Gastrocnemius medialis (tissue), 4 donors: Measurements from ENCODE around the gene RELT.

Experiments used
- CTCF ChIP-seq, 5 experiments: fragments of 450-650 bp in 3 of 5; fragments of 200-600 bp in 2 of 5; sonication (generic) in 2 of 5; IDR thresholded peaks in 4 of 5; conservative IDR thresholded peaks in 1 of 5; 1 replicate in 4 of 5; 2 replicates in 1 of 5; pipeline ENCODE4 v1.5.1; 2016 to 2019; ENCODE audit warnings: antibody characterized with exemption in 5 of 5, mild to moderate bottlenecking in 3 of 5, moderate library complexity in 3 of 5
- POLR2A ChIP-seq, 2 donors: fragments of 450-650 bp; IDR thresholded peaks; one replicate each; pipeline ENCODE4 v1.6.1; 2017; ENCODE audit warnings: antibody characterized with exemption in 2 of 2, mild to moderate bottlenecking in 2 of 2, moderate library complexity in 2 of 2

GRCh38 chr11:73405146-73405510, 28.9 kb downstream of the RELT start:
- TF ChIP-seq POLR2A (IDR thresholded peaks at IDR 0.05) (no peak), CTCF (IDR thresholded peaks at IDR 0.05 in 4 of 5, conservative IDR thresholded peaks at IDR 0.05 in 1 of 5) (no peak)
